Peyer's patch (tissue), 4 donors: ENCODE results near the gene CHD9. TPM values are rescaled to one million over a fixed set of nuclear protein-coding genes. Genes with fewer than 3 reads are reported as not detected.

ENCODE experiments used
- DNase-seq, 3 donors: peaks; one replicate each; pipeline ENCODE4 v3.0.0-alpha.2; 2017 to 2019
- H3K27ac ChIP-seq, 4 donors: fragments of 200-600 bp; sonication (generic); one replicate each; pipeline ENCODE4 v1.5.1; 2016 to 2019
- H3K27me3 ChIP-seq, 2 donors: fragments of 200-600 bp; sonication (generic); one replicate each; pipeline ENCODE4 v1.5.1; 2019
- H3K36me3 ChIP-seq, 3 donors: fragments of 200-600 bp; sonication (generic); one replicate each; pipeline ENCODE4 v1.5.1; 2016 to 2019
- H3K4me1 ChIP-seq, 4 donors: fragments of 200-600 bp; sonication (generic); one replicate each; pipeline ENCODE4 v1.5.1; 2016 to 2019
- H3K4me3 ChIP-seq, 4 donors: fragments of 200-600 bp; sonication (generic); 1 replicate in 3 of 4; 2 replicates in 1 of 4; pipeline ENCODE4 v1.5.1; 2016 to 2019; ENCODE audit warnings: mild to moderate bottlenecking in 1 of 4
- H3K9me3 ChIP-seq, 4 donors: fragments of 200-600 bp; sonication (generic); one replicate each; pipeline ENCODE4 v1.5.1; 2016 to 2019; ENCODE audit warnings: mild to moderate bottlenecking in 1 of 4
- CTCF ChIP-seq, 6 experiments: fragments of 450-650 bp in 4 of 6; fragments of 200-600 bp in 2 of 6; sonication (generic) in 1 of 6; IDR thresholded peaks; one replicate each; pipeline ENCODE4 v1.5.1; 2017 to 2019; ENCODE audit warnings: antibody characterized with exemption in 6 of 6, mild to moderate bottlenecking in 3 of 6, moderate library complexity in 1 of 6
- POLR2A ChIP-seq, 2 donors: fragments of 450-650 bp; IDR thresholded peaks; one replicate each; pipeline ENCODE4 v1.5.1; 2017; ENCODE audit warnings: antibody characterized with exemption in 2 of 2, mild to moderate bottlenecking in 2 of 2, moderate library complexity in 2 of 2
- total RNA-seq, 4 donors: library from RNA; depleted of rRNA; stranded (reverse); fragments of >200 nt; gene quantifications; one replicate each; pipeline ENCODE4 v1.1.0, GENCODE V29; 2016

Gene CHD9
- total RNA-seq, 4 donors from 2014 or later = 48.4 to 187 (median 79.3) TPM

- H3K9me3 ChIP-seq = no peaks in the 10 kb centered on the region
- peaks cover 0 to 18% (median 6%) of the 10 kb centered on the region in 4 donors for H3K4me1 ChIP-seq
- peak overlapping the region in 1 of 4 donors; percentile 67 for H3K27ac ChIP-seq
- no peak overlapping the region for H3K4me3 ChIP-seq
- no peaks in the 10 kb centered on the region for H3K27me3 ChIP-seq
- no peak for DNase-seq
- H3K36me3 ChIP-seq = peaks cover 0 to 5% (median 0%) of the 10 kb centered on the region in 3 donors
- TF ChIP-seq POLR2A (IDR thresholded peaks at IDR 0.05) (no peak), CTCF (IDR thresholded peaks at IDR 0.05) (no peak)
Measured at GRCh38 chr16:53064081-53064578, 9.3 kb downstream of the CHD9 start.

- H3K9me3 ChIP-seq = no peaks in the 10 kb centered on the region
- no peak for TF ChIP-seq CTCF (IDR thresholded peaks at IDR 0.05)
- no peak for TF ChIP-seq POLR2A (IDR thresholded peaks at IDR 0.05)
- no peak overlapping the region for H3K4me3 ChIP-seq
- H3K27me3 ChIP-seq = no peaks in the 10 kb centered on the region
- peak overlapping the region in 3 of 4 donors; percentile 2 to 67 (median 4) for H3K27ac ChIP-seq
- peaks cover 0 to 18% (median 5%) of the 10 kb centered on the region in 4 donors for H3K4me1 ChIP-seq
- DNase-seq = no peak
- H3K36me3 ChIP-seq = peaks cover 0 to 5% (median 0%) of the 10 kb centered on the region in 3 donors
Measured at GRCh38 chr16:53065461-53066061, 10.8 kb downstream of the CHD9 start.

- Histone ChIP-seq H3K9me3 (no peaks in the 10 kb centered on the region), H3K4me1 (peaks cover 0 to 20% (median 7%) of the 10 kb centered on the region in 4 donors), H3K27ac (peak overlapping the region in 1 of 4 donors; percentile 70), H3K27me3 (no peaks in the 10 kb centered on the region), H3K4me3 (no peak overlapping the region), H3K36me3 (peaks cover 0 to 5% (median 0%) of the 10 kb centered on the region in 3 donors)
- no peak for TF ChIP-seq POLR2A (IDR thresholded peaks at IDR 0.05)
- no peak for TF ChIP-seq CTCF (IDR thresholded peaks at IDR 0.05)
- no peak for DNase-seq
Measured at GRCh38 chr16:53067675-53068074, 12.9 kb downstream of the CHD9 start.

GRCh38 chr16:53068423-53068833, 13.6 kb downstream of the CHD9 start:
- TF ChIP-seq CTCF (IDR thresholded peaks at IDR 0.05) = no peak
- TF ChIP-seq POLR2A (IDR thresholded peaks at IDR 0.05) = no peak
- Histone ChIP-seq H3K4me1 (peaks cover 0 to 20% (median 7%) of the 10 kb centered on the region in 4 donors), H3K36me3 (peaks cover 0 to 5% (median 0%) of the 10 kb centered on the region in 3 donors), H3K4me3 (no peak overlapping the region), H3K27ac (peak overlapping the region in 2 of 4 donors; percentile 16 to 70), H3K27me3 (no peaks in the 10 kb centered on the region), H3K9me3 (no peaks in the 10 kb centered on the region)
- DNase-seq = peak in 2 of 3 donors; percentile 72

GRCh38 chr16:53069772-53070171, 15.0 kb downstream of the CHD9 start:
- DNase-seq = no peak
- H3K4me3 ChIP-seq = no peak overlapping the region
- no peaks in the 10 kb centered on the region for H3K27me3 ChIP-seq
- no peak overlapping the region for H3K27ac ChIP-seq
- peaks cover 0 to 20% (median 7%) of the 10 kb centered on the region in 4 donors for H3K4me1 ChIP-seq
- H3K9me3 ChIP-seq = no peaks in the 10 kb centered on the region
- no peak for TF ChIP-seq CTCF (IDR thresholded peaks at IDR 0.05)
- TF ChIP-seq POLR2A (IDR thresholded peaks at IDR 0.05) = no peak
- H3K36me3 ChIP-seq = peaks cover 0 to 5% (median 0%) of the 10 kb centered on the region in 3 donors
